Neural progenitor cell (in vitro differentiated cells): ENCODE results near the gene PGAM2. TPM values are rescaled to one million over a fixed set of nuclear protein-coding genes. Genes with fewer than 3 reads are reported as not detected.

Experiments used
- DNase-seq: peaks from one replicate; pipeline ENCODE4 v3.0.0-alpha.2; 2016; ENCODE audit warnings: low spot score
- H2AFZ ChIP-seq: fragments of 200-600 bp; sonication (generic); replicated peaks from 2 replicates; pipeline ENCODE4 v1.6.1; 2016; ENCODE audit warnings: antibody characterized with exemption
- H3F3A ChIP-seq: fragments of 200-600 bp; sonication (generic); 2 replicates; pipeline ENCODE4 v1.6.1; 2016; ENCODE audit warnings: antibody characterized with exemption, low read depth
- H3K27ac ChIP-seq: fragments of 200-600 bp; sonication (generic); 2 replicates; pipeline ENCODE4 v1.5.1; 2016; ENCODE audit warnings: mild to moderate bottlenecking
- H3K27me3 ChIP-seq: fragments of 200-600 bp; sonication (generic); 2 replicates; pipeline ENCODE4 v1.6.1; 2016; ENCODE audit warnings: mild to moderate bottlenecking, moderate library complexity
- H3K36me3 ChIP-seq: fragments of 200-600 bp; sonication (generic); 2 replicates; pipeline ENCODE4 v1.5.1; 2016
- H3K4me1 ChIP-seq: fragments of 200-600 bp; sonication (generic); 2 replicates; pipeline ENCODE4 v1.6.1; 2016; ENCODE audit warnings: mixed run types
- H3K4me2 ChIP-seq: fragments of 200-600 bp; sonication (generic); 2 replicates; pipeline ENCODE4 v1.6.1; 2016
- H3K4me3 ChIP-seq: fragments of 200-600 bp; sonication (generic); 2 replicates; pipeline ENCODE4 v1.5.1; 2016
- H3K79me2 ChIP-seq: fragments of 200-600 bp; sonication (generic); 2 replicates; pipeline ENCODE4 v1.6.1; 2016; ENCODE audit warnings: low read depth
- H3K9ac ChIP-seq: fragments of 200-600 bp; sonication (generic); 2 replicates; pipeline ENCODE4 v1.6.1; 2016
- H3K9me3 ChIP-seq: fragments of 200-600 bp; sonication (generic); 2 replicates; pipeline ENCODE4 v1.5.1; 2016; ENCODE audit warnings: low read depth
- H4K20me1 ChIP-seq: fragments of 200-600 bp; sonication (generic); 2 replicates; pipeline ENCODE4 v1.6.1; 2016; ENCODE audit warnings: low read depth
- H3K27ac Mint-ChIP-seq: 3 replicates; pipeline ENCODE4 v1.8.0; 2021; ENCODE audit warnings: mixed read lengths
- H3K27me3 Mint-ChIP-seq: 2 replicates; pipeline ENCODE4 v1.8.0; 2022; ENCODE audit warnings: low read depth, mild to moderate bottlenecking, inconsistent platforms, moderate library complexity, mixed read lengths; ENCODE audit not compliant: insufficient read depth
- H3K36me3 Mint-ChIP-seq: 3 replicates; pipeline ENCODE4 v1.8.0; 2021; ENCODE audit warnings: mixed read lengths
- H3K4me1 Mint-ChIP-seq: 3 replicates; pipeline ENCODE4 v1.8.0; 2021; ENCODE audit warnings: mixed read lengths
- H3K4me3 Mint-ChIP-seq: 3 replicates; pipeline ENCODE4 v1.8.0; 2021; ENCODE audit warnings: mild to moderate bottlenecking, moderate library complexity, mixed read lengths
- H3K9me3 Mint-ChIP-seq: 3 replicates; pipeline ENCODE4 v1.8.0; 2020; ENCODE audit warnings: mixed read lengths
- EZH2 ChIP-seq: fragments of 200-600 bp; sonication (generic); IDR thresholded peaks from 2 replicates; pipeline ENCODE4 v1.6.1; 2017; ENCODE audit warnings: antibody characterized with exemption, mild to moderate bottlenecking, moderate library complexity
- EZH2phosphoT487 ChIP-seq: fragments of 200-600 bp; sonication (generic); IDR thresholded peaks from 2 replicates; pipeline ENCODE4 v1.6.1; 2017; ENCODE audit warnings: antibody characterized with exemption
- total RNA-seq: library from RNA; depleted of rRNA; stranded (reverse); fragments of >200 nt; gene quantifications from 2 replicates; pipeline ENCODE4 v1.2.3, GENCODE V29; 2015; ENCODE audit warnings: low replicate concordance
- TF ChIP-seq, protein P1 (sequence below): fragments of 200-600 bp; sonication (generic); IDR thresholded peaks from 2 replicates; pipeline ENCODE4 v1.5.1; 2017; ENCODE audit warnings: antibody characterized with exemption, mild to moderate bottlenecking

PGAM2 gene
- total RNA-seq, 1 donor from 2014 or later: 11.2 TPM

DNA sequence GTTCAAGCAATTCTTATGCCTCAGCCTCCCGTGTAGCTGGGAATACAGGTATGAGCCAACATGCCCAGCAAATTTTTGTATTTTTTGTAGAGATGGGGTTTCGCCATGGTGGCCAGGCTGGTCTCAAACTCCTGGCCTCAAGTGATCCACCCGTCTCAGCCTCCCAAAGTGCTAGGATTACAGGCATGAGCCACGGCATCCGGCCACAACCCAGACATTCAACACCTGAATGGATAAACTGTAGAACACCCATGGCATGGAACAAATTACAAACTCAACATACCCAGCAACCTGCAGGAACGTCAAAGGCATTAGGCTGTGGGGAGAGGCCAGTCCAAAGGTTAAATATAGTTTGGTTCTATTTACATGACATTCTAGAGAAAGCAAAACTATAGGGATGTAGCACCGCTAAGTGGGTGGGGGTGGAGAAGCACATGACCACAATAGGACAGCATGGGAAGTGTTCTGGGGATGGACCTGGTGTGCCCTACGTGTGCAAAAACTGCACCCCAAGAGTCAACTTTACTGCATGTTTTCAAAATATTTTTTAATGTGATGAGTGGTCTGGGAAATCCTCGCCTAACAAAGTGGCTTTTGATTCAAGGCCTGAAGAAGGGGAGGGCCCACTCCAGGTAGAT is 6.5 kb upstream of the PGAM2 start:
- Histone ChIP-seq H3K36me3 (no peaks in the 10 kb centered on the region), H4K20me1 (no peaks in the 10 kb centered on the region), H3K4me1 (no peaks in the 10 kb centered on the region), H3K4me3 (no peak overlapping the region), H3K9me3 (no peaks in the 10 kb centered on the region), H2AFZ (no peak overlapping the region), H3K27ac (no peak overlapping the region), H3F3A (peaks cover 7% of the 10 kb centered on the region), H3K4me2 (no peak overlapping the region), H3K27me3 (peaks cover 9% of the 10 kb centered on the region), H3K79me2 (no peaks in the 10 kb centered on the region), H3K9ac (no peak overlapping the region)
- no peak for DNase-seq
- Mint-ChIP-seq H3K4me1 (peaks cover 2% of the 10 kb centered on the region), H3K9me3 (no peaks in the 10 kb centered on the region), H3K36me3 (no peaks in the 10 kb centered on the region), H3K4me3 (peak overlapping the region; percentile 27), H3K27me3 (peaks cover 9% of the 10 kb centered on the region), H3K27ac (no peak overlapping the region)
- TF ChIP-seq, protein P1, sequence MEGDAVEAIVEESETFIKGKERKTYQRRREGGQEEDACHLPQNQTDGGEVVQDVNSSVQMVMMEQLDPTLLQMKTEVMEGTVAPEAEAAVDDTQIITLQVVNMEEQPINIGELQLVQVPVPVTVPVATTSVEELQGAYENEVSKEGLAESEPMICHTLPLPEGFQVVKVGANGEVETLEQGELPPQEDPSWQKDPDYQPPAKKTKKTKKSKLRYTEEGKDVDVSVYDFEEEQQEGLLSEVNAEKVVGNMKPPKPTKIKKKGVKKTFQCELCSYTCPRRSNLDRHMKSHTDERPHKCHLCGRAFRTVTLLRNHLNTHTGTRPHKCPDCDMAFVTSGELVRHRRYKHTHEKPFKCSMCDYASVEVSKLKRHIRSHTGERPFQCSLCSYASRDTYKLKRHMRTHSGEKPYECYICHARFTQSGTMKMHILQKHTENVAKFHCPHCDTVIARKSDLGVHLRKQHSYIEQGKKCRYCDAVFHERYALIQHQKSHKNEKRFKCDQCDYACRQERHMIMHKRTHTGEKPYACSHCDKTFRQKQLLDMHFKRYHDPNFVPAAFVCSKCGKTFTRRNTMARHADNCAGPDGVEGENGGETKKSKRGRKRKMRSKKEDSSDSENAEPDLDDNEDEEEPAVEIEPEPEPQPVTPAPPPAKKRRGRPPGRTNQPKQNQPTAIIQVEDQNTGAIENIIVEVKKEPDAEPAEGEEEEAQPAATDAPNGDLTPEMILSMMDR: no peak

DNA sequence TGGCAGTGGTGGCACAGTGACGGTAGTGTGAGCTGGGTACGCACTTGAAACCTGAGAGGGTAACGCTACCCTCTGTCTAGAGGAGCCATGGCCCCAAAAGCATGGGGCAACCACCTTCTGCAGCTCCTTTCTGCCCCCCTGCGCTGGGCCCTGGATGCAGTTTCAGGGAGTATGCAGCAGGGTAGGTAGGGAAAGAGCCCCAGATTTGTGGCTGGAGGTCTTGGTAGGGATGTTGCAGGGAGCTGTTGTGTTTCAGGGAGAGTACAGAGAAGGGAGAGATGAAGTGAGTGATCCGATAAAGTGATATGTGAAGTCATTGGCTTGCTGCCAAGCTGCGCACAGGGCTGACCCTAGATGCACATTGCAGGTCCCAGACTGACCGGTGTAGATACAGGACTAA is 2.7 kb upstream of the PGAM2 start:
- Histone ChIP-seq H3K79me2 (no peaks in the 10 kb centered on the region), H3K9ac (no peak overlapping the region), H3K9me3 (no peaks in the 10 kb centered on the region), H2AFZ (no peak overlapping the region), H3K27ac (no peak overlapping the region), H3F3A (peaks cover 31% of the 10 kb centered on the region), H3K4me2 (no peak overlapping the region), H3K36me3 (no peaks in the 10 kb centered on the region), H4K20me1 (peaks cover 15% of the 10 kb centered on the region), H3K27me3 (peaks cover 9% of the 10 kb centered on the region), H3K4me1 (peaks cover 31% of the 10 kb centered on the region), H3K4me3 (no peak overlapping the region)
- Mint-ChIP-seq H3K4me1 (peaks cover 21% of the 10 kb centered on the region), H3K27me3 (peaks cover 21% of the 10 kb centered on the region), H3K36me3 (no peaks in the 10 kb centered on the region), H3K4me3 (no peak overlapping the region), H3K9me3 (no peaks in the 10 kb centered on the region), H3K27ac (no peak overlapping the region)
- TF ChIP-seq, protein P1: no peak
- TF ChIP-seq EZH2phosphoT487 (no peak), EZH2 (no peak)
- DNase-seq: no peak

DNA sequence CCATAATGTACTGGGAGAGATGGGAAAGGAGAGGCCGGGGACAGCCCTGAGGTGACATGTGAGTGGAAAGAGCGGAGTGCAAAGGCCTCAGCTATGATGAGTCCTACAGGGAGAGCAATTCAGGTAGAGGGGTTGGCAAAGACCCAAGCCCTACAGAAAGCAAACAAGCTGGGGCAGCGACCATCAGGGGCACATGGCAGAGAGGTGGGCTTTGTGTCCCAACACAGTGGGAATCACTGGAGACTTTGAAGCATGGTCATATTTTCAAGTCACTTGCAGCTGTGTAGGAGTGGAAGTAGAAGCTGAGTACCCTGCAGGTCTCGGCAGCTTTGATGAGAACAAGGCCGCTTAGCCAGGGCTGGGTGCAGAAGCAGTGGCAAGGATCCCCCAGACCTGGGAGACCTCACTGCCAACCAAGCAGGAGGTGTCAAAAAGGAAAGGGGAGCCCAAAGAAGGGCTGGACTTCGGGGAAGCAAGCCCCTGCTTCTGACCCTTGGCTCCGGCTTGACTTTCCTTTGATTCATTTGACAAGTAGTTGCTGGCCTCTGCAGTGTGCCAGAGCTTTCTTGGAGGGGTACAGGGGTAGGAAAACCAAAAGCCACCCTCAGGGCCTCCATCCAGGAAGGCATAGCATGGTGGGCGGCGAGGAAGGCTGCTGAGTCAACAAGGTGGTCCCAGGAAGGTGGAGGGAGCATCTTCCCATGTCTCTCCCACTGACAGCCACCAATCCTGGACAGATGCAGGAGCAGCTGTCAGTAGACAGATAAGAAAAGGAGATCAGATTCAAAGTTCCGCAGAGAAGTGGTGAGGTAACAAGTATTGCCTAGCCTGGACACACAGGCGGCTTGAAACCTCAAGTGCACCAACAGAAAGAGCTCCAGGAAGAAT is 1.9 kb upstream of the PGAM2 start:
- Histone ChIP-seq H2AFZ (no peak overlapping the region), H3K27ac (no peak overlapping the region), H3K4me3 (no peak overlapping the region), H3K9me3 (no peaks in the 10 kb centered on the region), H3K27me3 (peaks cover 9% of the 10 kb centered on the region), H3K36me3 (no peaks in the 10 kb centered on the region), H3F3A (peaks cover 31% of the 10 kb centered on the region), H3K9ac (no peak overlapping the region), H3K4me1 (peaks cover 31% of the 10 kb centered on the region), H3K4me2 (no peak overlapping the region), H3K79me2 (no peaks in the 10 kb centered on the region), H4K20me1 (peaks cover 15% of the 10 kb centered on the region)
- H3K4me1 Mint-ChIP-seq: peaks cover 21% of the 10 kb centered on the region
- DNase-seq: no peak
- H3K9me3 Mint-ChIP-seq: no peaks in the 10 kb centered on the region
- H3K4me3 Mint-ChIP-seq: peak overlapping the region; percentile 29
- no peak overlapping the region for H3K27ac Mint-ChIP-seq
- peaks cover 19% of the 10 kb centered on the region for H3K27me3 Mint-ChIP-seq
- no peak for TF ChIP-seq EZH2phosphoT487
- TF ChIP-seq, protein P1: no peak
- TF ChIP-seq EZH2: no peak
- H3K36me3 Mint-ChIP-seq: no peaks in the 10 kb centered on the region
